Measurements from ENCODE around the gene THAP10.
"Not testable (repeated sequence)": the region's sequence is repeated elsewhere in the genome, so short reads cannot be mapped to it uniquely, and the experiment has no call there.

The THAP10 gene

GRCh38 chr15:70876683-70877082, 15.6 kb downstream of the THAP10 start:
- no peak for DNase-seq (ENCODE audit: low read depth in 2 of 2)

- no peak for DNase-seq (ENCODE audit: low read depth in 2 of 2)
Observed at GRCh38 chr15:70876011-70876410, 16.2 kb downstream of the THAP10 start.

- no peak for DNase-seq (ENCODE audit: low read depth in 2 of 2)
Observed at GRCh38 chr15:70875001-70875782, 17.0 kb downstream of the THAP10 start.

GRCh38 chr15:70873232-70874054, 18.8 kb downstream of the THAP10 start:
- DNase-seq (ENCODE audit: low read depth in 2 of 2), result no peak

- not testable (repeated sequence) for DNase-seq (ENCODE audit: low read depth in 2 of 2)
Observed at GRCh38 chr15:70871490-70871889, 20.7 kb downstream of the THAP10 start.

- DNase-seq (ENCODE audit: low read depth in 2 of 2), result no peak
Observed at GRCh38 chr15:70870051-70870450, 22.2 kb downstream of the THAP10 start.

GRCh38 chr15:70869346-70869745, 22.9 kb downstream of the THAP10 start:
- no peak for DNase-seq (ENCODE audit: low read depth in 2 of 2)

- DNase-seq (ENCODE audit: low read depth in 2 of 2), result no peak
Observed at GRCh38 chr15:70867911-70868467, 24.2 kb downstream of the THAP10 start.

- no peak for DNase-seq (ENCODE audit: low read depth in 2 of 2)
Observed at GRCh38 chr15:70866982-70867641, 25.1 kb downstream of the THAP10 start.

GRCh38 chr15:70863450-70864218, 28.6 kb downstream of the THAP10 start:
- no peak for DNase-seq (ENCODE audit: low read depth in 2 of 2)

GRCh38 chr15:70859998-70860397, 32.2 kb downstream of the THAP10 start:
- no peak for DNase-seq (ENCODE audit: low read depth in 2 of 2)

- no peak for DNase-seq (ENCODE audit: low read depth in 2 of 2)
Observed at GRCh38 chr15:70859322-70859908, 32.8 kb downstream of the THAP10 start.

GRCh38 chr15:70858614-70859321, 33.5 kb downstream of the THAP10 start:
- not testable (repeated sequence) for DNase-seq (ENCODE audit: low read depth in 2 of 2)

GRCh38 chr15:70857562-70858285, 34.5 kb downstream of the THAP10 start:
- DNase-seq (ENCODE audit: low read depth in 2 of 2), result no peak

GRCh38 chr15:70856884-70857561, 35.2 kb downstream of the THAP10 start:
- DNase-seq (ENCODE audit: low read depth in 2 of 2), result no peak

- DNase-seq (ENCODE audit: low read depth in 2 of 2), result no peak
Observed at GRCh38 chr15:70856177-70856883, 35.9 kb downstream of the THAP10 start.

GRCh38 chr15:70855764-70856163, 36.5 kb downstream of the THAP10 start:
- no peak for DNase-seq (ENCODE audit: low read depth in 2 of 2)

GRCh38 chr15:70854666-70854976, 37.6 kb downstream of the THAP10 start:
- DNase-seq (ENCODE audit: low read depth in 2 of 2), result no peak
